Motor neuron (in vitro differentiated cells): ENCODE results near the gene CYP26C1. TPM values are rescaled to one million over a fixed set of nuclear protein-coding genes. Genes with fewer than 3 reads are reported as not detected.
A peak's percentile ranks its signal among the peaks of the same experiment; 100 is the strongest.
"Not testable (repeated sequence)": the region's sequence is repeated elsewhere in the genome, so short reads cannot be mapped to it uniquely, and the experiment has no call there.

ENCODE experiments used
- ATAC-seq, 8 experiments: fragments of 200-7000 bp; cut with Tn5 transposase; replicated peaks in 6 of 8; 2 replicates each; pipeline ENCODE4 v1.8.0; 2021; ENCODE audit warnings: mild to moderate bottlenecking in 8 of 8, moderate library complexity in 8 of 8
- H3K27ac ChIP-seq, 2 donors: fragments of 250-450 bp; sonication (Bioruptor Pico); 2 replicates each; pipeline ENCODE4 v1.9.0; 2021; ENCODE audit warnings: antibody characterized with exemption in 2 of 2, mild to moderate bottlenecking in 2 of 2, moderate library complexity in 1 of 2
- H3K4me1 ChIP-seq, 2 donors: fragments of 250-450 bp; sonication (Bioruptor Pico); replicated peaks in 1 of 2; 2 replicates each; pipeline ENCODE4 v1.6.1; 2021; ENCODE audit warnings: antibody characterized with exemption in 2 of 2, mild to moderate bottlenecking in 2 of 2, moderate library complexity in 1 of 2
- H3K4me3 ChIP-seq, 5 donors: fragments of 250-450 bp; sonication (Bioruptor Pico); 2 replicates each; pipeline ENCODE4 v1.9.0; 2021; ENCODE audit warnings: antibody characterized with exemption in 5 of 5, mild to moderate bottlenecking in 5 of 5, moderate library complexity in 4 of 5
- WGBS, 10 experiments: fragments of 450-650 bp; shearing (Covaris generic); methylation state at CpG; one replicate each; pipeline ENCODE4 v1.0.0; 2022; 5-methylcytosine and 5-hydroxymethylcytosine counted together
- in situ Hi-C, 9 experiments: fragments of 400-800 bp; cut with MboI; loops; one replicate each; pipeline ENCODE4 v1.15.0; 2021; ENCODE audit warnings: low sequenced_read_pairs in 9 of 9, low pct_unique_long_range_greater_than_20kb in 2 of 9; ENCODE audit not compliant: unreplicated experiment in 9 of 9
- total RNA-seq, 8 experiments: library from RNA; unstranded; fragments of 300-600 nt; gene quantifications; 2 replicates each; pipeline versions ENCODE4 v1.2.3 to v1.2.4, GENCODE V29; 2022

The CYP26C1 gene
- total RNA-seq, 8 experiments from 2014 or later = 0.07 to 1.1 (median 0.29) TPM

- in situ Hi-C loops = loop anchor here in 3 of 9 experiments (10.0 to 25.0 kb wide), 3 partner anchors 201 to 401 kb away; partner anchors contain the start of genes CEP55 (in 1 of the 3) and MYOF (in 1 of the 3)
Observed at GRCh38 chr10:93086289-93086688, 25.7 kb downstream of the CYP26C1 start.

DNA sequence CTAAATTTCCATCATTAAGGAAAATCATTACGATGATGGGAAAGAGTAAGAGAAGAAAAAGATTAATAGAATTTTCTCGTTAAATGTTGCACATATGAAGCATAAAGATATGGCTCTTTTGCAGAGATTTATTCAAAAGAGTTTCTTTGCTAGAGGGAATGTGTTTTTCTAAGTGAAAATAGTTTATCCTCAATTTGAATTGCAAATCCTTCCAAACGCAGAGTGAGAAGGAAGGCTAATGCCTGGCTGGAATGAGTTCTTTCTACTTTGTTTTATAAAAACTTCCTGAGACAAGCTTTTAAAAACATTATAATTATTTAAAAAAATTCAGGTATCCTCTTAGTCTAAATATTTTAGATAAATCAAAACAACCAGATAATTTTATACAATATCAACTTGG lies 27.2 kb downstream of the CYP26C1 start:
- no peak overlapping the region for H3K4me3 ChIP-seq
- ATAC-seq = peak in 3 of 8 experiments; percentile 59 to 79 (median 64)
- peaks cover 0 to 4% of the 10 kb centered on the region in 2 donors for H3K4me1 ChIP-seq
- 0 to 87% (median 37%) methylated on average over 1 to 3 of the region's 3 CpGs for WGBS, 10 experiments
- H3K27ac ChIP-seq = no peak overlapping the region
- in situ Hi-C loops = loop anchor here in 3 of 9 experiments (10.0 to 25.0 kb wide), 3 partner anchors 199 to 399 kb away; partner anchors contain the start of genes CEP55 (in 1 of the 3) and MYOF (in 1 of the 3)

More at GRCh38 chr10:93086289-93086688, 25.7 kb downstream of the CYP26C1 start:
- Histone ChIP-seq H3K4me1 (peaks cover 0 to 4% of the 10 kb centered on the region in 2 donors), H3K27ac (no peak overlapping the region), H3K4me3 (no peak overlapping the region)
- no peak for ATAC-seq
- WGBS, 10 experiments = 80 to 100% (median 92%) methylated on average over 1 to 6 of the region's 6 CpGs; no CpG with 5 or more reads in 1 of the 10 experiments

DNA sequence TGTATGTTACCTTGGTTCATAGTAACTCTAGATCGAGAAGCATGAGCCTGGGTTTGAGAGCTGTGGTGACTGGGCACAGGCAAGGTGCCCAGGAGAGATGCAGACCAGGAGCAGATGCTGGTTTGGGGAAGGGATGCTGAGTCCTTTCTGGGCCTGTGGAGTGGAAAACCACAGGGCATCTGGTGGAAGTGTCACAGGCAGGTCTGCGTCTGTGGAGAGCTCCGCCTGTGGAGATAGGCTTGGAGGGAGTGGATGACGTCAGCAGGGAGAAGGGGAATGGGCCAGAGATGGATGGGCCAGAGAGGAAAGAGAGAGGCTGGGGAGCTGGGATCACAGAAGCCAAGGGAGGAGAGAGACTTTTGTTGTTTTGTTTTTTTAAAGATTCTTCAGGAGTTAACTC lies 27.9 kb downstream of the CYP26C1 start:
- no peak overlapping the region for H3K27ac ChIP-seq
- in situ Hi-C loops = loop anchor here in 3 of 9 experiments (10.0 to 25.0 kb wide), 3 partner anchors 199 to 399 kb away; partner anchors contain the start of genes CEP55 (in 1 of the 3) and MYOF (in 1 of the 3)
- 31 to 100% (median 77%) methylated on average over 1 to 4 of the region's 4 CpGs; no CpG with 5 or more reads in 4 of the 10 experiments for WGBS, 10 experiments
- H3K4me3 ChIP-seq = no peak overlapping the region
- peak in 3 of 8 experiments; percentile 34 to 62 (median 54) for ATAC-seq
- peaks cover 0 to 4% of the 10 kb centered on the region in 2 donors for H3K4me1 ChIP-seq

GRCh38 chr10:93090619-93091018 lies 30.0 kb downstream of the CYP26C1 start:
- ATAC-seq = no peak
- WGBS, 10 experiments = 54 to 100% (median 86%) methylated on average over 1 to 2 of the region's 2 CpGs; no CpG with 5 or more reads in 4 of the 10 experiments
- H3K27ac ChIP-seq = no peak overlapping the region
- no peak overlapping the region for H3K4me3 ChIP-seq
- H3K4me1 ChIP-seq = peaks cover 0 to 4% of the 10 kb centered on the region in 2 donors
- in situ Hi-C loops = loop anchor here in 4 of 9 experiments (10.0 to 25.0 kb wide), 3 partner anchors 197 to 397 kb away; partner anchors contain the start of genes CEP55 (in 1 of the 4) and MYOF (in 1 of the 4)

- WGBS, 10 experiments = 60 to 100% (median 100%) methylated on average over 1 to 3 of the region's 3 CpGs; no CpG with 5 or more reads in 1 of the 10 experiments
- in situ Hi-C loops = loop anchor here in 4 of 9 experiments (10.0 to 25.0 kb wide), 3 partner anchors 195 to 395 kb away; partner anchors contain the start of genes CEP55 (in 1 of the 4) and MYOF (in 1 of the 4)
- ATAC-seq = no peak
Observed at GRCh38 chr10:93091960-93092359, 31.4 kb downstream of the CYP26C1 start.

DNA sequence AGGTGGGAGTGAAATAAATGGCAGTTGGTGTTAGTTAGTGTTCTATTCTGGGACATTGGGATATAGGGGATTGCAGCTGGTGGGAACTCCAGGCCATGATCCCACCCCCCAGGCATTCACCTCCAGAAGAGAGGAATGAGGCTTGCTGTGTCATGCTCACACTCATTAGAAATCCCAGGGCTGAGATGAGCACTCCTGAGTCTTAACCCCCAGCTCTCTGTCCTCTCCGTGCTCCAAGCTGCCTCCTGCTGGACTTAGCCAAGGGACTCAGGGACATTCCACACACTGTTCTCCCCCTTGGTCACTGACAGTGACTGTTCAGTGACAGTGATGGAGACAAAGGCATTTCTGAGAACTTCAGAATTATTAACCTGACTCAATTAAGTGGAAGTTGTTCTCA lies 34.6 kb downstream of the CYP26C1 start:
- WGBS, 10 experiments = 57 to 100% (median 100%) methylated on average over 1 of the region's 1 CpG; no CpG with 5 or more reads in 7 of the 10 experiments
- Histone ChIP-seq H3K4me3 (no peak overlapping the region), H3K27ac (no peak overlapping the region), H3K4me1 (no peaks in the 10 kb centered on the region)
- no peak for ATAC-seq
- in situ Hi-C loops = loop anchor here in 4 of 9 experiments (10.0 to 25.0 kb wide), 3 partner anchors 192 to 392 kb away; partner anchors contain the start of genes CEP55 (in 1 of the 4) and MYOF (in 1 of the 4)

More at GRCh38 chr10:93091960-93092359, 31.4 kb downstream of the CYP26C1 start:
- H3K27ac ChIP-seq = no peak overlapping the region
- no peak overlapping the region for H3K4me3 ChIP-seq
- peaks cover 0 to 4% of the 10 kb centered on the region in 2 donors for H3K4me1 ChIP-seq

DNA sequence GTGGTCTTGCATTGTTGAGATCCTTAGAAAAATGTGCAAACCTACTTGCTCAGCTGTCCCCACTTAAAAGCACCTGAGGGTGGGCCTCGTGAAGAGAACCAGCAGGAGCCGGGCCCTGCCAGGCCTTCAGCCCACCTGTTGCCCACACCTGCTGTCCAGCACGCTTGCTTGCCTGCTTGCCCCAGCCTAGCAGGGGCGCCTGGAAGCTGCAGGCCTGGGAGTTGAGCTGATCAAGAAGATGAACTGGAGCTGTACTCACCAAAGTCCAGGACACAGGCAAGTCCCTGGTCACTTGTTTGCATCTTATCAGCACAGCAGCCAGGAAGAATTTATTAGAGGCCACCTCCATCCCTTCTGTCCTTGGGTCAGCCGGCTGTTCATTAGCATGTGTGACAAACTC lies 36.3 kb downstream of the CYP26C1 start:
- Histone ChIP-seq H3K27ac (no peak overlapping the region), H3K4me3 (no peak overlapping the region), H3K4me1 (no peaks in the 10 kb centered on the region)
- in situ Hi-C loops = loop anchor here in 4 of 9 experiments (10.0 to 25.0 kb wide), 3 partner anchors 190 to 390 kb away; partner anchors contain the start of genes CEP55 (in 1 of the 4) and MYOF (in 1 of the 4)
- 20 to 90% (median 43%) methylated on average over 1 to 5 of the region's 5 CpGs; no CpG with 5 or more reads in 4 of the 10 experiments for WGBS, 10 experiments
- no peak for ATAC-seq

GRCh38 chr10:93097386-93097785 lies 36.8 kb downstream of the CYP26C1 start:
- no peaks in the 10 kb centered on the region for H3K4me1 ChIP-seq
- ATAC-seq = no peak
- 80 to 100% (median 94%) methylated on average over 1 to 5 of the region's 9 CpGs; no CpG with 5 or more reads in 4 of the 10 experiments for WGBS, 10 experiments
- in situ Hi-C loops = loop anchor here in 4 of 9 experiments (10.0 to 25.0 kb wide), 3 partner anchors 190 to 390 kb away; partner anchors contain the start of genes CEP55 (in 1 of the 4) and MYOF (in 1 of the 4)
- H3K4me3 ChIP-seq = no peak overlapping the region
- H3K27ac ChIP-seq = no peak overlapping the region

GRCh38 chr10:93098816-93099215 lies 38.2 kb downstream of the CYP26C1 start:
- Histone ChIP-seq H3K4me1 (no peaks in the 10 kb centered on the region), H3K27ac (no peak overlapping the region), H3K4me3 (no peak overlapping the region)
- in situ Hi-C loops = loop anchor here in 4 of 9 experiments (10.0 to 25.0 kb wide), 3 partner anchors 188 to 388 kb away; partner anchors contain the start of genes CEP55 (in 1 of the 4) and MYOF (in 1 of the 4)
- no peak for ATAC-seq
- WGBS, 10 experiments = 14 to 83% (median 43%) methylated on average over 1 to 3 of the region's 3 CpGs; no CpG with 5 or more reads in 3 of the 10 experiments

DNA sequence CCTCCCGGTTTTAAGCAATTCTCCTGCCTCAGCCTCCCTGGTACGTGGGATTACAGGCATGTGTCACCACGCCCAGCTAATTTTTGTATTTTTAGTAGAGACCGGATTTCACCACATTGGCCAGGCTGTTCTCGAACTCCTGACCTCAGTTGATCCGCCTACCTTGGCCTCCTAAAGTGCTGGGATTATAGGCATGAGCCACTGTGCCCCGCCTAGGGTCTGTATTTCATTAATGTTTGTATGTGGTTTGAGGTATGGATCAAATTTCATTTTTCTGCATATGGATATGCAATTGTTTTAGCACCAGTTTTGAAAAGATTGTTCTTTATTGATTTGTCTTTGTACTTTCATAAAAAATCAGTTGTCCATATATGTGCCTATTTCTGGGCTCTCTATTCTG lies 39.1 kb downstream of the CYP26C1 start:
- 30 to 100% (median 70%) methylated on average over 1 to 6 of the region's 7 CpGs; no CpG with 5 or more reads in 3 of the 10 experiments for WGBS, 10 experiments
- in situ Hi-C loops = loop anchor here in 4 of 9 experiments (10.0 to 25.0 kb wide), 3 partner anchors 188 to 388 kb away; partner anchors contain the start of genes CEP55 (in 1 of the 4) and MYOF (in 1 of the 4)
- ATAC-seq = peak in 2 of 8 experiments; percentile 52 to 65
- no peaks in the 10 kb centered on the region for H3K4me1 ChIP-seq
- H3K4me3 ChIP-seq = no peak overlapping the region
- no peak overlapping the region for H3K27ac ChIP-seq

DNA sequence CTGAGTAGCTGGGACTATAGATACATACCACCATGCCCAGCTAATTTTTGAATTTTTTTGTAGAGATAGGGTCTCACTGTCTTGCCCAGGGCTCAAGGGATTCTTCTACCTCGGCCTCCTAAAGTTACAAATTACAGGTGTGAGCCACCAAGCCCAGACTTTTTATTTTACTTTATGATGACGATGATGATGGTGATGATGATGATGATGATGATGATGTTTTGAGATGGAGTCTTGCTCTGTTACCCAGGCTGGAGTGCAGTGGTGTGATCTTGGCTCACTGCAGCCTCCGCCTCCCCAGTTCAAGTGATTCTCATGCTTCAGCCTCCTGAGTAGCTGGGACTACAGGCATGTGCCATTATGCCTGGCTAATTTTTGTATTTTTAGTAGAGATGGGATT lies 40.5 kb downstream of the CYP26C1 start:
- ATAC-seq, in situ Hi-C loops, H3K4me1 ChIP-seq: not testable (repeated sequence)

GRCh38 chr10:93103953-93104352 lies 43.4 kb downstream of the CYP26C1 start:
- H3K27ac ChIP-seq = no peak overlapping the region
- in situ Hi-C loops = no loop called here

More for the DNA sequence above, 40.5 kb downstream of the CYP26C1 start:
- H3K27ac ChIP-seq, H3K4me3 ChIP-seq: not testable (repeated sequence)
- 55 to 100% (median 100%) methylated on average over 1 to 3 of the region's 3 CpGs; no CpG with 5 or more reads in 2 of the 10 experiments for WGBS, 10 experiments

DNA sequence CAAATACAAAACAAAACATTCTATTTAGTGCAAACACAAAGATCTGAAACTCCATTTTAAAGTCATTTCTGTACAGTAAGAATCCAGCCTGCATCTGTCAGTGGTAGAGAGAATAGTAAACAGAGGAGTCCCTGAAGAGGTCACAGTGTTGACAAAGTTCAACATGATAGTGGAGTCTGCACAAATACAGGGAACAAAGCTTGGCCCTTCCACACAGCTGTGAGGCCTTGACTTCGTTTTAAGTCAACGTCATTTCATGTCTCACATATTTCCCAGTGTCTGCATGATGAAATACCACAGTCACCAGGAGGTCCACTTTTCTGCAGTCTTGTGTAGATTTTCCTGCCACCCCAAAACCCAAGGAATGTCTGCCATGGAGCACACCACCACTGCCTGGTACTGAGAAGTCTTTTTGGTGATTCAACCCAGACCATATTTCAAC lies 46.1 kb downstream of the CYP26C1 start:
- 50 to 83% (median 71%) methylated on average over 1 to 2 of the region's 2 CpGs; no CpG with 5 or more reads in 3 of the 10 experiments for WGBS, 10 experiments
- no peak for ATAC-seq
- H3K4me3 ChIP-seq = no peak overlapping the region
- in situ Hi-C loops = no loop called here
- no peak overlapping the region for H3K27ac ChIP-seq
- no peaks in the 10 kb centered on the region for H3K4me1 ChIP-seq

More at GRCh38 chr10:93103953-93104352, 43.4 kb downstream of the CYP26C1 start:
- Histone ChIP-seq H3K4me1 (no peaks in the 10 kb centered on the region), H3K4me3 (no peak overlapping the region)
- ATAC-seq = no peak
- 0 to 100% (median 73%) methylated on average over 1 of the region's 1 CpG; no CpG with 5 or more reads in 1 of the 10 experiments for WGBS, 10 experiments
